Astrocyte (in vitro differentiated cells and primary cell): ENCODE data around the gene KSR2. TPM values are rescaled to one million over a fixed set of nuclear protein-coding genes. Genes with fewer than 3 reads are reported as not detected.

ENCODE experiments used
- DNase-seq: peaks from one replicate; pipeline ENCODE4 v3.0.0-alpha.2; 2010; ENCODE audit warnings: low read depth
- FAIRE-seq: peaks from 2 replicates; lab custom pipeline; 2011; peaks lifted over from hg19 to GRCh38; lab: Jason Lieb, UNC
- H2AFZ ChIP-seq: 2 replicates; pipeline ENCODE4 v1.6.0; 2012; ENCODE audit warnings: low read depth, low read length, inconsistent platforms
- H3K27ac ChIP-seq: 2 replicates; pipeline ENCODE4 v1.5.1; 2011; ENCODE audit warnings: low read depth, low read length, inconsistent platforms
- H3K27me3 ChIP-seq: 2 replicates; pipeline ENCODE4 v1.6.0; 2011; ENCODE audit warnings: low read length, inconsistent platforms; ENCODE audit not compliant: insufficient read depth
- H3K36me3 ChIP-seq: 2 replicates; pipeline ENCODE4 v1.5.1; 2011; ENCODE audit warnings: low read length, inconsistent platforms; ENCODE audit not compliant: insufficient read depth
- H3K4me1 ChIP-seq: 2 replicates; pipeline ENCODE4 v1.5.1; 2011; ENCODE audit warnings: low read length, inconsistent platforms; ENCODE audit not compliant: insufficient read depth
- H3K4me2 ChIP-seq: 2 replicates; pipeline ENCODE4 v1.6.0; 2012; ENCODE audit warnings: low read length, inconsistent platforms
- H3K4me3 ChIP-seq: 2 replicates; pipeline ENCODE4 v1.5.1; 2011; ENCODE audit warnings: low read depth, mild to moderate bottlenecking, low read length, inconsistent platforms; ENCODE audit not compliant: insufficient read depth
- H3K79me2 ChIP-seq: 2 replicates; pipeline ENCODE4 v1.6.0; 2012; ENCODE audit warnings: mild to moderate bottlenecking, low read length, inconsistent platforms; ENCODE audit not compliant: insufficient read depth
- H3K9ac ChIP-seq: 2 replicates; pipeline ENCODE4 v1.6.0; 2012; ENCODE audit warnings: mild to moderate bottlenecking, low read length, inconsistent platforms
- H3K9me3 ChIP-seq: 2 replicates; pipeline ENCODE4 v1.5.1; 2012; ENCODE audit warnings: low read depth, mild to moderate bottlenecking, low read length, inconsistent platforms; ENCODE audit not compliant: insufficient read depth
- H4K20me1 ChIP-seq: 2 replicates; pipeline ENCODE4 v1.6.0; 2012; ENCODE audit warnings: low read length, inconsistent platforms; ENCODE audit not compliant: insufficient read depth
- H3K27ac Mint-ChIP-seq: one replicate; pipeline ENCODE4 v1.8.0; 2021; ENCODE audit warnings: mild to moderate bottlenecking, mixed read lengths; ENCODE audit not compliant: unreplicated experiment
- H3K27me3 Mint-ChIP-seq: one replicate; pipeline ENCODE4 v1.8.0; 2021; ENCODE audit warnings: low read depth, mixed read lengths; ENCODE audit not compliant: unreplicated experiment
- H3K36me3 Mint-ChIP-seq: one replicate; pipeline ENCODE4 v1.8.0; 2021; ENCODE audit warnings: low read depth, mixed read lengths; ENCODE audit not compliant: unreplicated experiment
- H3K4me1 Mint-ChIP-seq: one replicate; pipeline ENCODE4 v1.8.0; 2021; ENCODE audit warnings: low read depth, mixed read lengths; ENCODE audit not compliant: unreplicated experiment
- H3K4me3 Mint-ChIP-seq: one replicate; pipeline ENCODE4 v1.8.0; 2021; ENCODE audit warnings: mild to moderate bottlenecking, moderate library complexity, mixed read lengths; ENCODE audit not compliant: unreplicated experiment
- H3K9me3 Mint-ChIP-seq: one replicate; pipeline ENCODE4 v1.8.0; 2021; ENCODE audit warnings: mild to moderate bottlenecking, mixed read lengths; ENCODE audit not compliant: unreplicated experiment
- EZH2 ChIP-seq: IDR thresholded peaks from 2 replicates; pipeline ENCODE4 v1.6.1; 2012; ENCODE audit warnings: mild to moderate bottlenecking, low read length, inconsistent platforms; ENCODE audit not compliant: insufficient read depth
- total RNA-seq: library from RNA; stranded (reverse); gene quantifications from 2 replicates; pipeline ENCODE4 v1.2.1, GENCODE V29; 2021
- TF ChIP-seq, protein P1 (sequence below): IDR thresholded peaks from 2 replicates; pipeline ENCODE4 v1.5.1; 2011; ENCODE audit warnings: low read depth, mild to moderate bottlenecking, inconsistent platforms, low read length, moderate library complexity; ENCODE audit not compliant: insufficient read depth

Gene KSR2
- total RNA-seq, 1 donor from 2014 or later = 0.98 TPM

DNA sequence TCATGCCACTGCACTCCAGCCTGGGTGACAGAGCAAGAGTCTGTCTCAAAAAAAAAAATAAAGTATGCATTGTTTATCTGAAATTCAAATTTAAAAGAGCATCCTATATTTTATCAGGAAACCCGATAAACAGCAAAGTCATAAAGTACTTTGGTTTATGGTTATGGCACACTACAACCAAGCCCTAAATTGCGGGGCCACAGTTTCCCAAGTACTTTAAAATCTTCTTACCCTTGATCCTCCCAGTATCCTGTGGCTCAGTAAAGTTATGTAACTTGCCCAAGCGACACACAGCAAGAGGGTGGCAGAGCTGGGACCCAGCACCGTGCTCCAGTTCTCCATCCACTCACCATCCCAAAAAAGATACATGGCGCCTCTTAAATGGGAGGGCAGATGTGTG lies 35.2 kb downstream of the KSR2 start:
- TF ChIP-seq, protein P1, sequence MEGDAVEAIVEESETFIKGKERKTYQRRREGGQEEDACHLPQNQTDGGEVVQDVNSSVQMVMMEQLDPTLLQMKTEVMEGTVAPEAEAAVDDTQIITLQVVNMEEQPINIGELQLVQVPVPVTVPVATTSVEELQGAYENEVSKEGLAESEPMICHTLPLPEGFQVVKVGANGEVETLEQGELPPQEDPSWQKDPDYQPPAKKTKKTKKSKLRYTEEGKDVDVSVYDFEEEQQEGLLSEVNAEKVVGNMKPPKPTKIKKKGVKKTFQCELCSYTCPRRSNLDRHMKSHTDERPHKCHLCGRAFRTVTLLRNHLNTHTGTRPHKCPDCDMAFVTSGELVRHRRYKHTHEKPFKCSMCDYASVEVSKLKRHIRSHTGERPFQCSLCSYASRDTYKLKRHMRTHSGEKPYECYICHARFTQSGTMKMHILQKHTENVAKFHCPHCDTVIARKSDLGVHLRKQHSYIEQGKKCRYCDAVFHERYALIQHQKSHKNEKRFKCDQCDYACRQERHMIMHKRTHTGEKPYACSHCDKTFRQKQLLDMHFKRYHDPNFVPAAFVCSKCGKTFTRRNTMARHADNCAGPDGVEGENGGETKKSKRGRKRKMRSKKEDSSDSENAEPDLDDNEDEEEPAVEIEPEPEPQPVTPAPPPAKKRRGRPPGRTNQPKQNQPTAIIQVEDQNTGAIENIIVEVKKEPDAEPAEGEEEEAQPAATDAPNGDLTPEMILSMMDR = no peak
- TF ChIP-seq EZH2 = no peak
- Mint-ChIP-seq H3K4me1 (no peaks in the 10 kb centered on the region), H3K4me3 (no peak overlapping the region), H3K9me3 (peaks cover 2% of the 10 kb centered on the region), H3K27me3 (peaks cover 5% of the 10 kb centered on the region), H3K27ac (no peak overlapping the region), H3K36me3 (no peaks in the 10 kb centered on the region)
- no peaks in the 10 kb centered on the region for H3K9me3 ChIP-seq
- H3K79me2 ChIP-seq = no peaks in the 10 kb centered on the region
- H3K9ac ChIP-seq = no peak overlapping the region
- no peaks in the 10 kb centered on the region for H3K27me3 ChIP-seq
- H3K4me2 ChIP-seq = no peak overlapping the region
- H4K20me1 ChIP-seq = no peaks in the 10 kb centered on the region
- no peaks in the 10 kb centered on the region for H3K4me1 ChIP-seq
- FAIRE-seq (no peak), DNase-seq (no peak)
- no peak overlapping the region for H3K4me3 ChIP-seq
- H3K36me3 ChIP-seq = no peaks in the 10 kb centered on the region
- no peak overlapping the region for H3K27ac ChIP-seq
- H2AFZ ChIP-seq = no peak overlapping the region

DNA sequence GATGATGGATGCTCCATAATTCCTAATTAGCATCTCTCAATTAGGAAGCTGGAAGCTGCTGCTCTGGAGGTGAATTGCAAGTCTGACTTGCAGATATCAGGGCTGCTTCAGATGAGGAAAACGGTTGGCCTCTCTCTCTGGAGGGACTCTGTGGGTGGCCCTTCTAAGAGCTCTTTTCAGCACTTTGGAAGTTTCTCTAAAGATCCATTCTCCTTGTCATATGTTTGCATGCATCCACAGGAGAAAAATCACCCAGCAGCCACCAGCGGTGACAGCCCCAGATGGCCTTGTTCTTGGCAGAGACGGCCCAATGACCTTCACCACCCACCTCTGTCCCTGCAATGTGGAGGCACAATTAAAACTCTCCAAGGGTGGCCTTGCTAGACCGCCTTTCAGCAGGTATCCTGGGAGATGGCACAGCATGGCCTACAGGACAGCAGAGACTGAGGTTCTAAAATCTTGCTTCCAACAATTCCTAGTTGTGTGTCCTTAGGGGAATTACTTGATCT lies 42.3 kb downstream of the KSR2 start:
- Histone ChIP-seq H3K79me2 (no peaks in the 10 kb centered on the region), H4K20me1 (no peaks in the 10 kb centered on the region), H3K9ac (no peak overlapping the region), H2AFZ (no peak overlapping the region), H3K9me3 (no peaks in the 10 kb centered on the region), H3K27ac (no peak overlapping the region), H3K4me3 (no peak overlapping the region), H3K4me2 (no peak overlapping the region), H3K4me1 (no peaks in the 10 kb centered on the region), H3K27me3 (no peaks in the 10 kb centered on the region), H3K36me3 (no peaks in the 10 kb centered on the region)
- DNase-seq (no peak), FAIRE-seq (no peak)
- TF ChIP-seq EZH2 = no peak
- TF ChIP-seq, protein P1 = no peak
- H3K27me3 Mint-ChIP-seq = no peaks in the 10 kb centered on the region
- no peaks in the 10 kb centered on the region for H3K36me3 Mint-ChIP-seq
- H3K4me1 Mint-ChIP-seq = no peaks in the 10 kb centered on the region
- H3K27ac Mint-ChIP-seq = no peak overlapping the region
- no peak overlapping the region for H3K4me3 Mint-ChIP-seq
- H3K9me3 Mint-ChIP-seq = no peaks in the 10 kb centered on the region

DNA sequence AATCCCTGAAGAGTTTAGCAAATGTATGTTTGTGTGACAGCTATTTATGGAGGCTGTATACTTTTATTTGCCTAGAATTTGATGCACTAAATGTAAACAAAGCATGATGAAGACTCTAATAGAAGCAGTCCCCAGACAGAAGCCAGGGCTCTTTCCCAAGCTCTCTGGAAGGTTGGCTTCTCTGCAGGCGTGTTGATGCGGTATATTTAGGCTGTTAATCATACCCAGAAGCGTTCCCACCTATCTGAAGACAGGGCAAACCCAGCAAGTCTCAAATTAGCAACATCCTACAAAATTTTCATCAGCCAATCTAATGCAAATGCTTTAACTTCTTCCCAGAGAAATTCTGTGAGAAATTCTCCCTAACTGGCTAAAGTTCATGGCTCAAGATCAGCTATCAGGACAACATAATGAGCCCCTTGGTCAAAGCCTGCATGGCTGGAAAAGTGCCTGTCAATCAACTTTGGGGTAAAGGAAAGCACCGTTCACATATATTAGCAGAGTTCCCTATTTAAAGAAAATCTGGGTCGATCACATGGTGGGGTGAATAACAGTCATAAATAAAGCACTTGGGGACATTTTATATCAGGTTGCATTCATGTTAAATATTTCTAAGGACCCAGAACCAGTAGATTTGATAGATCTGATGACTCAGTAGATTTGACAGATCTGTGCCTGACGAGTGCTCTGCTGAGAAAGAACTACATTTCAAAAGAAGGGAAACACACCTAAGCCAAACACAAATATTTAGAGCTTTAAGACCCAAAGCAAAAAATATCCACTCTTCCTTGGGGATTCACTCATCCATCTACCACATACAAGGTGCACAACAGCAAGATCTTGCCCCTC lies 46.6 kb downstream of the KSR2 start:
- H3K27ac ChIP-seq = no peak overlapping the region
- H3K79me2 ChIP-seq = no peaks in the 10 kb centered on the region
- no peak overlapping the region for H2AFZ ChIP-seq
- Mint-ChIP-seq H3K4me3 (no peak overlapping the region), H3K9me3 (peaks cover 1% of the 10 kb centered on the region), H3K27ac (no peak overlapping the region), H3K4me1 (no peaks in the 10 kb centered on the region), H3K27me3 (no peaks in the 10 kb centered on the region), H3K36me3 (no peaks in the 10 kb centered on the region)
- H4K20me1 ChIP-seq = no peaks in the 10 kb centered on the region
- H3K36me3 ChIP-seq = no peaks in the 10 kb centered on the region
- H3K4me3 ChIP-seq = no peak overlapping the region
- no peak overlapping the region for H3K4me2 ChIP-seq
- no peak overlapping the region for H3K9ac ChIP-seq
- H3K4me1 ChIP-seq = no peaks in the 10 kb centered on the region
- DNase-seq = no peak
- H3K9me3 ChIP-seq = no peaks in the 10 kb centered on the region
- TF ChIP-seq EZH2 = no peak
- TF ChIP-seq, protein P1 = no peak
- FAIRE-seq = no peak
- H3K27me3 ChIP-seq = no peaks in the 10 kb centered on the region
